SKM-1 (cell line): ENCODE data around the gene SPACA4.

Experiments used
- DNase-seq: peaks from one replicate; lab custom pipeline; 2025; ENCODE audit not compliant: unreplicated experiment; lab: John Stamatoyannopoulos, UW

Gene SPACA4

DNA sequence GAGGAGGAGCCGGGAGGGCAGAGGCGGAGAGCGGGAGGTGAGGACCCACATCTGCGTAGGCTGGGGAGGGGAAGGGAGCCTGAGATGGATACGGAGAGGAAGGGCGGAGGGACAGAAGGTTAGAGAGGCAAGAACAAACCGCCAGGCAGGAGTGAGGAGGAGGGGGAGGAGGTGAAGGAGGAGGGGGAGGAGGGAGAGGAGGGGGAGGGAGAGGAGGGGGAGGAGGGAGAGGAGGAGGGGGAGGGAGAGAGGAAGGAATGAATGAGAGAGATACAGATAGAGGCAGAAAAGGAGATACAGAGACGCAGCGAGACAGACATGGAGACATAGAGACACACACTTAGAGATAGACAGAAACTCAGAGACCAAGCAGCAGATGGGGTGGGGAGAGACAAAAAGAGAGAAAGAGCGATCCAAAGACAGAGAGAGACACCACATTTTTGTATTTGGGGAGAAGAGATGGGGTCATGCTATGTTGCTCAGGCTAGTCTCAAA lies 40.2 kb downstream of the SPACA4 start:
- no peak for DNase-seq

GRCh38 chr19:48648134-48648533 lies 41.6 kb downstream of the SPACA4 start:
- no peak for DNase-seq

DNA sequence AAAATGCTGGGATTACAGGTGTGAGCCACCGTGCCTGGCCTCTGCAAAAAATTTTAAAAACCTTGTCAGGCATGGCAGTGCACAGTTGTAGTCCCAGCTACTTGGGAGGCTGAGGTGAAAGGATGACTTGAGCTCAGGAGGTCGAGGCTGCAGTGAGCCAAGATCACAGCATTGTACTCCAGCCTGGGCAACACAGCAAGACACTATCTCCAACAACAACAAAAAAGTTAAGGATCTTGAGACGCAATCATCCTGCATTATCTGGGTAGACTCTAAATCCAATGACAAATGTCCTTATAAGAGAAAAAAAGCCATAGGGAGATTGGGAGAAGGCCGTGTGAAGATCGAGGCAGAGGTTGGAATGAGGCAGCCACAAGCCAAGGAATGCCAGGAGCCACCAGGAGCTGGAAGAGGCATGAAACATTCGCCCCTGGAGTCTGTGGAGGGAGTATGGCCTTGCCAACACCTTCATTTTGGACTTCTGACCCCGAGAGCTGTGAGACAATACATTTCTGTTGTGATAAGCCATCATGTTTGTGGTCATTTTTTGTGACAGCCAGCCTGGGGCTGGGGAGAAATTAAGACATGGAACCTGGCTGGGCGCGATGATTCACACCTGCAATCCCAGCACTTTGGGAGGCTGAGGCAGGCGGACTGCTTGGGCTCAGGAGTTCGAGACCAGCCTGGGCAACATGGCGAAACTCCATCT lies 44.6 kb downstream of the SPACA4 start:
- DNase-seq = no peak

- no peak for DNase-seq
These were observed 45.1 kb downstream of the SPACA4 start for GRCh38 chr19:48651683-48652048.

- DNase-seq = no peak
These were observed 47.9 kb downstream of the SPACA4 start for GRCh38 chr19:48654299-48655059.

- no peak for DNase-seq
These were observed 50.4 kb downstream of the SPACA4 start for GRCh38 chr19:48656840-48657474.
